ENCODE results near the gene RCE1. TPM values are rescaled to one million over a fixed set of nuclear protein-coding genes. Genes with fewer than 3 reads are reported as not detected.

RCE1 gene
- polyA plus RNA-seq, 3 donors = 6.2 to 17.8 (median 15.3) TPM

- 83 to 85% (median 84%) methylated on average over 8 of the region's 8 CpGs for WGBS, 3 donors
- no peak overlapping the region for H3K27ac ChIP-seq (ENCODE audit: low read depth, low read length)
Observed at GRCh38 chr11:66879999-66880398, 36.8 kb downstream of the RCE1 start.

GRCh38 chr11:66880496-66881450 is 37.5 kb downstream of the RCE1 start:
- H3K27ac ChIP-seq (ENCODE audit: low read depth, low read length) = no peak overlapping the region
- 46 to 53% (median 49%) methylated on average over 14 of the region's 14 CpGs for WGBS, 3 donors

GRCh38 chr11:66881451-66881835 is 38.2 kb downstream of the RCE1 start:
- no peak overlapping the region for H3K27ac ChIP-seq (ENCODE audit: low read depth, low read length)
- WGBS, 3 donors = 87 to 97% (median 92%) methylated on average over 10 of the region's 10 CpGs

GRCh38 chr11:66881927-66882452 is 38.7 kb downstream of the RCE1 start:
- 71 to 89% (median 83%) methylated on average over 9 of the region's 9 CpGs for WGBS, 3 donors
- no peak overlapping the region for H3K27ac ChIP-seq (ENCODE audit: low read depth, low read length)

GRCh38 chr11:66882561-66883015 is 39.3 kb downstream of the RCE1 start:
- 42 to 75% (median 64%) methylated on average over 14 of the region's 14 CpGs for whole genome bisulfite sequencing, 3 donors
- H3K27ac ChIP-seq (ENCODE audit: low read depth, low read length) = no peak overlapping the region

GRCh38 chr11:66883016-66883965 is 40.0 kb downstream of the RCE1 start:
- H3K27ac ChIP-seq (ENCODE audit: low read depth, low read length) = no peak overlapping the region
- 43 to 60% (median 58%) methylated on average over 29 of the region's 29 CpGs for WGBS, 3 donors

GRCh38 chr11:66884443-66884842 is 41.2 kb downstream of the RCE1 start:
- 95 to 98% (median 98%) methylated on average over 4 of the region's 4 CpGs for WGBS, 3 donors
- H3K27ac ChIP-seq (ENCODE audit: low read depth, low read length) = no peak overlapping the region

- no peak overlapping the region for H3K27ac ChIP-seq (ENCODE audit: low read depth, low read length)
- 81 to 84% (median 82%) methylated on average over 4 of the region's 4 CpGs for WGBS, 3 donors
Observed at GRCh38 chr11:66885469-66885868, 42.2 kb downstream of the RCE1 start.

GRCh38 chr11:66885950-66886440 is 42.8 kb downstream of the RCE1 start:
- H3K27ac ChIP-seq (ENCODE audit: low read depth, low read length) = no peak overlapping the region
- WGBS, 3 donors = 71 to 80% (median 79%) methylated on average over 11 of the region's 11 CpGs

GRCh38 chr11:66886671-66887221 is 43.5 kb downstream of the RCE1 start:
- WGBS, 3 donors = 70 to 82% (median 75%) methylated on average over 15 of the region's 15 CpGs
- no peak overlapping the region for H3K27ac ChIP-seq (ENCODE audit: low read depth, low read length)

GRCh38 chr11:66887526-66887925 is 44.3 kb downstream of the RCE1 start:
- H3K27ac ChIP-seq (ENCODE audit: low read depth, low read length) = no peak overlapping the region
- 74 to 85% (median 77%) methylated on average over 11 of the region's 11 CpGs for WGBS, 3 donors

- 88 to 96% (median 94%) methylated on average over 10 of the region's 10 CpGs for WGBS, 3 donors
- no peak overlapping the region for H3K27ac ChIP-seq (ENCODE audit: low read depth, low read length)
Observed at GRCh38 chr11:66888282-66888681, 45.0 kb downstream of the RCE1 start.

- 77 to 84% (median 79%) methylated on average over 8 of the region's 8 CpGs for WGBS, 3 donors
- no peak overlapping the region for H3K27ac ChIP-seq (ENCODE audit: low read depth, low read length)
Observed at GRCh38 chr11:66889960-66890359, 46.7 kb downstream of the RCE1 start.

- no peak overlapping the region for H3K27ac ChIP-seq (ENCODE audit: low read depth, low read length)
- WGBS, 3 donors = 64 to 78% (median 72%) methylated on average over 14 of the region's 14 CpGs
Observed at GRCh38 chr11:66891851-66892660, 48.8 kb downstream of the RCE1 start.

GRCh38 chr11:66892911-66893310 is 49.7 kb downstream of the RCE1 start:
- WGBS, 3 donors = 61 to 76% (median 67%) methylated on average over 6 of the region's 6 CpGs
- H3K27ac ChIP-seq (ENCODE audit: low read depth, low read length) = no peak overlapping the region

GRCh38 chr11:66894141-66894540 is 50.9 kb downstream of the RCE1 start:
- 84 to 95% (median 87%) methylated on average over 2 of the region's 2 CpGs for WGBS, 3 donors
- H3K27ac ChIP-seq (ENCODE audit: low read depth, low read length) = no peak overlapping the region
